Measurements from ENCODE around the gene PKLR. TPM values are rescaled to one million over a fixed set of nuclear protein-coding genes. Genes with fewer than 3 reads are reported as not detected.
A peak's percentile ranks its signal among the peaks of the same experiment; 100 is the strongest.

Gene PKLR
- polyA plus RNA-seq, 1 donor from 2014 or later = not detected

DNA sequence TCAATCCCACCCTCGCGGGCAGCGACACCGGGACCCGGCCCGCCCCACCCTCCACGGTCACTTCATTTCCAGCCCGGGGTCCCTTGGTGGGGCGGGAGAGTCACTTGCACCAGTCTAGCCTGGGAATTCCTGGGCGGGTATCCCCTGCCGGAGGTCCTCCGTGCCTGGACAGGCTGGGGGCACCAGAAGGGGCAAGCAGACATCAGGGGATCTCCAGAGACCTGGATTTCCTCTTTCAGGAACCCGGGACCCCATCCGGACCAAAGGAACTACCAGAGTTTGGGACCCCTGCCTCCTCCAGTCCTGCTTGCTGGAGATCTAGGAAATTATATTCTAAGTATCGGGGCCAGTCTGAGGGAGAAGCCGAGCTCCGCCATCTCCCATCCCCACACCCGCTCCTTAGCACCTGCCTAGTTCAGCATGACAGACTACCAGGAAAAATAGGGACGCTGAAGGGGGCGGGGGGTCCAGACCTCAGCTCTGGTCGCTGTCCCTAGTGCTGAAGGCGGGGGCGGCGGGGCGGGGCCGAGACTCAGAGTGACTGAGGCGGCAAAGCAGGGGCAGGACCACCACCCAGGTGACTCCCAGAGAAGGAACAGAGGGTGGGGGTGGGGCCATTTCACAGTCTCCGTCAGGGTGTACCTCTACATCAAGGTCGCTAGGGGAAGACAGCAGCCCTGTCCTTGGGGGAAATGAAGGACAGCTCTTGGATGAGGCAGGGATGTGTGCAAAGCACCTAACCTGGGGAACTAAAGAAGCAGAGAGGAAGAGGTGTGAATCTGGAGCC lies 23.1 kb downstream of the PKLR start:
- Histone ChIP-seq H3K27me3 (ENCODE audit: insufficient read depth, low read depth, low read length) (no peaks in the 10 kb centered on the region), H2AFZ (ENCODE audit: low read depth, low read length) (peak overlapping the region; percentile 86), H3K4me3 (ENCODE audit: low read length) (peak overlapping the region; percentile 96), H3K9me2 (ENCODE audit: insufficient read depth, low read length) (no peaks in the 10 kb centered on the region), H3K79me2 (replicated peaks; ENCODE audit: insufficient read depth, low read length) (no peaks in the 10 kb centered on the region), H3K27ac (ENCODE audit: low read length) (peak overlapping the region; percentile 100), H3K4me2 (ENCODE audit: low read length) (peak overlapping the region; percentile 98), H3K9ac (ENCODE audit: low read length) (peak overlapping the region; percentile 97), H4K20me1 (ENCODE audit: insufficient read depth) (no peaks in the 10 kb centered on the region), H3K9me3 (ENCODE audit: low read length) (no peaks in the 10 kb centered on the region), H3F3A (ENCODE audit: insufficient read depth, low read length, poor library complexity, severe bottlenecking) (peaks cover 10% of the 10 kb centered on the region), H3K36me3 (ENCODE audit: insufficient read depth, low read length) (no peaks in the 10 kb centered on the region)
- TF ChIP-seq TAF1 (IDR thresholded peaks at IDR 0.05; ENCODE audit: low read depth) (peak; percentile 89), CTCF (IDR thresholded peaks at IDR 0.05; ENCODE audit: poor library complexity, severe bottlenecking) (peak; percentile 84), SMC3 (conservative IDR thresholded peaks at IDR 0.05; ENCODE audit: poor library complexity) (peak; percentile 72), EP300 (conservative IDR thresholded peaks at IDR 0.05; ENCODE audit: poor library complexity, severe bottlenecking) (peak; percentile 67), RAD21 (conservative IDR thresholded peaks at IDR 0.05) (peak; percentile 77), EZH2 (IDR thresholded peaks at IDR 0.05; ENCODE audit: borderline replicate concordance, insufficient read depth, low read length, poor library complexity, severe bottlenecking) (no peak), POLR2AphosphoS5 (IDR thresholded peaks at IDR 0.05) (peak; percentile 81), MXI1 (conservative IDR thresholded peaks at IDR 0.05; ENCODE audit: poor library complexity, severe bottlenecking) (peak; percentile 30)
- TF ChIP-seq, protein P1, sequence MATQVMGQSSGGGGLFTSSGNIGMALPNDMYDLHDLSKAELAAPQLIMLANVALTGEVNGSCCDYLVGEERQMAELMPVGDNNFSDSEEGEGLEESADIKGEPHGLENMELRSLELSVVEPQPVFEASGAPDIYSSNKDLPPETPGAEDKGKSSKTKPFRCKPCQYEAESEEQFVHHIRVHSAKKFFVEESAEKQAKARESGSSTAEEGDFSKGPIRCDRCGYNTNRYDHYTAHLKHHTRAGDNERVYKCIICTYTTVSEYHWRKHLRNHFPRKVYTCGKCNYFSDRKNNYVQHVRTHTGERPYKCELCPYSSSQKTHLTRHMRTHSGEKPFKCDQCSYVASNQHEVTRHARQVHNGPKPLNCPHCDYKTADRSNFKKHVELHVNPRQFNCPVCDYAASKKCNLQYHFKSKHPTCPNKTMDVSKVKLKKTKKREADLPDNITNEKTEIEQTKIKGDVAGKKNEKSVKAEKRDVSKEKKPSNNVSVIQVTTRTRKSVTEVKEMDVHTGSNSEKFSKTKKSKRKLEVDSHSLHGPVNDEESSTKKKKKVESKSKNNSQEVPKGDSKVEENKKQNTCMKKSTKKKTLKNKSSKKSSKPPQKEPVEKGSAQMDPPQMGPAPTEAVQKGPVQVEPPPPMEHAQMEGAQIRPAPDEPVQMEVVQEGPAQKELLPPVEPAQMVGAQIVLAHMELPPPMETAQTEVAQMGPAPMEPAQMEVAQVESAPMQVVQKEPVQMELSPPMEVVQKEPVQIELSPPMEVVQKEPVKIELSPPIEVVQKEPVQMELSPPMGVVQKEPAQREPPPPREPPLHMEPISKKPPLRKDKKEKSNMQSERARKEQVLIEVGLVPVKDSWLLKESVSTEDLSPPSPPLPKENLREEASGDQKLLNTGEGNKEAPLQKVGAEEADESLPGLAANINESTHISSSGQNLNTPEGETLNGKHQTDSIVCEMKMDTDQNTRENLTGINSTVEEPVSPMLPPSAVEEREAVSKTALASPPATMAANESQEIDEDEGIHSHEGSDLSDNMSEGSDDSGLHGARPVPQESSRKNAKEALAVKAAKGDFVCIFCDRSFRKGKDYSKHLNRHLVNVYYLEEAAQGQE (IDR thresholded peaks at IDR 0.05; ENCODE audit: borderline replicate concordance) = peak; percentile 71

GRCh38 chr1:155277070-155277901 lies 24.0 kb downstream of the PKLR start, which contains the start of gene HCN3:
Gene HCN3, plus strand, starts transcription at chr1:155277463. Its CDS starts 128 bp downstream, at chr1:155277591.
- H3K9me3 ChIP-seq (ENCODE audit: low read length) = no peaks in the 10 kb centered on the region
- peaks cover 10% of the 10 kb centered on the region for H3F3A ChIP-seq (ENCODE audit: insufficient read depth, low read length, poor library complexity, severe bottlenecking)
- H3K4me2 ChIP-seq (ENCODE audit: low read length) = peak within 1 kb of the TSS; percentile 65
- no peaks in the 10 kb centered on the region for H3K36me3 ChIP-seq (ENCODE audit: insufficient read depth, low read length)
- H3K9me2 ChIP-seq (ENCODE audit: insufficient read depth, low read length) = no peaks in the 10 kb centered on the region
- TF ChIP-seq RAD21 (conservative IDR thresholded peaks at IDR 0.05) (peak; percentile 75), POLR2AphosphoS5 (IDR thresholded peaks at IDR 0.05) (peak; percentile 88), TAF1 (IDR thresholded peaks at IDR 0.05; ENCODE audit: low read depth) (peak; percentile 54), MXI1 (conservative IDR thresholded peaks at IDR 0.05; ENCODE audit: poor library complexity, severe bottlenecking) (peak; percentile 78), EZH2 (IDR thresholded peaks at IDR 0.05; ENCODE audit: borderline replicate concordance, insufficient read depth, low read length, poor library complexity, severe bottlenecking) (no peak), SMC3 (conservative IDR thresholded peaks at IDR 0.05; ENCODE audit: poor library complexity) (peak; percentile 90), EP300 (conservative IDR thresholded peaks at IDR 0.05; ENCODE audit: poor library complexity, severe bottlenecking) (peak; percentile 14), CTCF (IDR thresholded peaks at IDR 0.05; ENCODE audit: poor library complexity, severe bottlenecking) (peak; percentile 89)
- TF ChIP-seq, protein P1 (IDR thresholded peaks at IDR 0.05; ENCODE audit: borderline replicate concordance) = peak; percentile 65
- no peaks in the 10 kb centered on the region for H3K27me3 ChIP-seq (ENCODE audit: insufficient read depth, low read depth, low read length)
- peak within 1 kb of the TSS; percentile 100 for H3K27ac ChIP-seq (ENCODE audit: low read length)
- H4K20me1 ChIP-seq (ENCODE audit: insufficient read depth) = no peaks in the 10 kb centered on the region
- H2AFZ ChIP-seq (ENCODE audit: low read depth, low read length) = peak within 1 kb of the TSS; percentile 37
- peak within 1 kb of the TSS; percentile 97 for H3K9ac ChIP-seq (ENCODE audit: low read length)
- peak within 1 kb of the TSS; percentile 96 for H3K4me3 ChIP-seq (ENCODE audit: low read length)
- peaks cover 6% of the 10 kb centered on the region for H3K79me2 ChIP-seq (replicated peaks; ENCODE audit: insufficient read depth, low read length)

All from neural cell (in vitro differentiated cells).